NB4 (cell line): ENCODE data around the gene C16orf96.

ENCODE experiments used
- POLR2A ChIP-seq: IDR thresholded peaks from 2 replicates; pipeline ENCODE4 v1.6.1; 2011; ENCODE audit warnings: mild to moderate bottlenecking; ENCODE audit not compliant: insufficient read length; ENCODE audit errors: extremely low read depth
- TF ChIP-seq, protein P1 (sequence below): IDR thresholded peaks from one replicate; pipeline ENCODE4 v1.5.1; 2012; ENCODE audit warnings: low read depth, low read length

- TF ChIP-seq, protein P1, sequence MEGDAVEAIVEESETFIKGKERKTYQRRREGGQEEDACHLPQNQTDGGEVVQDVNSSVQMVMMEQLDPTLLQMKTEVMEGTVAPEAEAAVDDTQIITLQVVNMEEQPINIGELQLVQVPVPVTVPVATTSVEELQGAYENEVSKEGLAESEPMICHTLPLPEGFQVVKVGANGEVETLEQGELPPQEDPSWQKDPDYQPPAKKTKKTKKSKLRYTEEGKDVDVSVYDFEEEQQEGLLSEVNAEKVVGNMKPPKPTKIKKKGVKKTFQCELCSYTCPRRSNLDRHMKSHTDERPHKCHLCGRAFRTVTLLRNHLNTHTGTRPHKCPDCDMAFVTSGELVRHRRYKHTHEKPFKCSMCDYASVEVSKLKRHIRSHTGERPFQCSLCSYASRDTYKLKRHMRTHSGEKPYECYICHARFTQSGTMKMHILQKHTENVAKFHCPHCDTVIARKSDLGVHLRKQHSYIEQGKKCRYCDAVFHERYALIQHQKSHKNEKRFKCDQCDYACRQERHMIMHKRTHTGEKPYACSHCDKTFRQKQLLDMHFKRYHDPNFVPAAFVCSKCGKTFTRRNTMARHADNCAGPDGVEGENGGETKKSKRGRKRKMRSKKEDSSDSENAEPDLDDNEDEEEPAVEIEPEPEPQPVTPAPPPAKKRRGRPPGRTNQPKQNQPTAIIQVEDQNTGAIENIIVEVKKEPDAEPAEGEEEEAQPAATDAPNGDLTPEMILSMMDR = no peak
- TF ChIP-seq POLR2A = no peak
These were observed 47.3 kb upstream of the C16orf96 start for GRCh38 chr16:4508806-4509205.
